Sigmoid colon (tissue), 7 donors: Measurements from ENCODE around the gene PRKAG2. TPM values are rescaled to one million over a fixed set of nuclear protein-coding genes. Genes with fewer than 3 reads are reported as not detected.

Experiments
- DNase-seq: peaks from one replicate; pipeline ENCODE4 v3.0.0-alpha.2; 2019
- H3K27ac ChIP-seq, 4 donors: fragments of 200-600 bp; sonication (generic); one replicate each; pipeline ENCODE4 v1.5.1; 2016 to 2019; ENCODE audit warnings: mild to moderate bottlenecking in 1 of 4
- H3K27me3 ChIP-seq, 3 donors: fragments of 200-600 bp; sonication (generic); one replicate each; pipeline ENCODE4 v1.5.1; 2019; ENCODE audit warnings: mild to moderate bottlenecking in 1 of 3
- H3K36me3 ChIP-seq, 4 donors: fragments of 200-600 bp; sonication (generic); one replicate each; pipeline ENCODE4 v1.5.1; 2016 to 2019
- H3K4me1 ChIP-seq, 4 donors: fragments of 200-600 bp; sonication (generic); one replicate each; pipeline ENCODE4 v1.5.1; 2017 to 2019
- H3K4me3 ChIP-seq, 4 donors: fragments of 200-600 bp; sonication (generic); one replicate each; pipeline ENCODE4 v1.5.1; 2017 to 2019; ENCODE audit warnings: mild to moderate bottlenecking in 2 of 4, moderate library complexity in 1 of 4
- H3K9me3 ChIP-seq, 4 donors: fragments of 200-600 bp in 3 of 4; sonication (generic) in 3 of 4; one replicate each; pipeline versions ENCODE4 v1.5.1 to v1.6.1; 2013 to 2019
- EP300 ChIP-seq, 4 donors: sonication (generic); formaldehyde crosslinking; IDR thresholded peaks; one replicate each; pipeline ENCODE4 v1.6.1; 2017; ENCODE audit warnings: antibody characterized with exemption in 4 of 4
- POLR2A ChIP-seq, 2 donors: fragments of 450-650 bp; IDR thresholded peaks; one replicate each; pipeline ENCODE4 v1.6.1; 2016; ENCODE audit warnings: antibody characterized with exemption in 2 of 2, mild to moderate bottlenecking in 2 of 2, moderate library complexity in 2 of 2
- POLR2AphosphoS5 ChIP-seq, 4 donors: sonication (generic); formaldehyde crosslinking; IDR thresholded peaks; one replicate each; pipeline ENCODE4 v1.6.1; 2017; ENCODE audit warnings: antibody characterized with exemption in 4 of 4
- WGBS, 2 donors: extraction: QIAGEN DNeasy Blood & Tissue Kit; methylation state at CpG; one replicate each; pipeline ENCODE4 v1.1.7; 2013; 5-methylcytosine and 5-hydroxymethylcytosine counted together
- intact Hi-C: fragments of 100-400 bp; cut with DNase I; formaldehyde crosslinking; loops from one replicate; pipeline ENCODE4 v1.15.1; 2023
- polyA plus RNA-seq, 3 donors: library from polyadenylated mRNA; stranded (reverse); fragments of 200-250 nt; gene quantifications; one replicate each; pipeline ENCODE4 v1.2.3, GENCODE V29; 2013
- total RNA-seq, 4 donors: library from RNA; depleted of rRNA; stranded (reverse); fragments of >200 nt; gene quantifications; one replicate each; pipeline ENCODE4 v1.1.0, GENCODE V29; 2016
- TF ChIP-seq, protein P1 (sequence below), 4 experiments: fragments of 450-650 bp in 3 of 4; fragments of 200-600 bp in 1 of 4; IDR thresholded peaks; one replicate each; pipeline ENCODE4 v1.5.1; 2016 to 2019; ENCODE audit warnings: antibody characterized with exemption in 4 of 4, mild to moderate bottlenecking in 3 of 4, moderate library complexity in 2 of 4
- donor health status: healthy with polysubstance abuse.
- donor health status: Bipolar disorder and iron deficiency.
- donor health status: healthy.

The PRKAG2 gene
- total and polyA plus RNA-seq, 7 donors = 19.2 to 51.2 (median 37.1) TPM

GRCh38 chr7:151804756-151805155 is 72.2 kb downstream of the PRKAG2 start:
- 96 to 97% methylated on average over 9 of the region's 9 CpGs for WGBS, 2 donors
- intact Hi-C loops = no loop called here
- no peaks in the 10 kb centered on the region for H3K36me3 ChIP-seq
- H3K9me3 ChIP-seq = no peaks in the 10 kb centered on the region
- no peaks in the 10 kb centered on the region for H3K27me3 ChIP-seq
- no peak overlapping the region for H3K27ac ChIP-seq
- no peak for DNase-seq
- TF ChIP-seq POLR2A (IDR thresholded peaks at IDR 0.05) (no peak), POLR2AphosphoS5 (IDR thresholded peaks at IDR 0.05) (no peak), EP300 (IDR thresholded peaks at IDR 0.05) (no peak)
- TF ChIP-seq, protein P1, sequence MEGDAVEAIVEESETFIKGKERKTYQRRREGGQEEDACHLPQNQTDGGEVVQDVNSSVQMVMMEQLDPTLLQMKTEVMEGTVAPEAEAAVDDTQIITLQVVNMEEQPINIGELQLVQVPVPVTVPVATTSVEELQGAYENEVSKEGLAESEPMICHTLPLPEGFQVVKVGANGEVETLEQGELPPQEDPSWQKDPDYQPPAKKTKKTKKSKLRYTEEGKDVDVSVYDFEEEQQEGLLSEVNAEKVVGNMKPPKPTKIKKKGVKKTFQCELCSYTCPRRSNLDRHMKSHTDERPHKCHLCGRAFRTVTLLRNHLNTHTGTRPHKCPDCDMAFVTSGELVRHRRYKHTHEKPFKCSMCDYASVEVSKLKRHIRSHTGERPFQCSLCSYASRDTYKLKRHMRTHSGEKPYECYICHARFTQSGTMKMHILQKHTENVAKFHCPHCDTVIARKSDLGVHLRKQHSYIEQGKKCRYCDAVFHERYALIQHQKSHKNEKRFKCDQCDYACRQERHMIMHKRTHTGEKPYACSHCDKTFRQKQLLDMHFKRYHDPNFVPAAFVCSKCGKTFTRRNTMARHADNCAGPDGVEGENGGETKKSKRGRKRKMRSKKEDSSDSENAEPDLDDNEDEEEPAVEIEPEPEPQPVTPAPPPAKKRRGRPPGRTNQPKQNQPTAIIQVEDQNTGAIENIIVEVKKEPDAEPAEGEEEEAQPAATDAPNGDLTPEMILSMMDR (IDR thresholded peaks at IDR 0.05) = no peak
- no peaks in the 10 kb centered on the region for H3K4me1 ChIP-seq
- H3K4me3 ChIP-seq = no peak overlapping the region

- H3K36me3 ChIP-seq = no peaks in the 10 kb centered on the region
- no peaks in the 10 kb centered on the region for H3K9me3 ChIP-seq
- no peak overlapping the region for H3K4me3 ChIP-seq
- 82 to 92% methylated on average over 8 of the region's 8 CpGs for WGBS, 2 donors
- no peaks in the 10 kb centered on the region for H3K27me3 ChIP-seq
- DNase-seq = no peak
- H3K4me1 ChIP-seq = no peaks in the 10 kb centered on the region
- TF ChIP-seq POLR2AphosphoS5 (IDR thresholded peaks at IDR 0.05) (no peak), EP300 (IDR thresholded peaks at IDR 0.05) (no peak), POLR2A (IDR thresholded peaks at IDR 0.05) (no peak)
- TF ChIP-seq, protein P1 (IDR thresholded peaks at IDR 0.05) = no peak
- intact Hi-C loops = no loop called here
- no peak overlapping the region for H3K27ac ChIP-seq
Measured at GRCh38 chr7:151803841-151804240, 73.1 kb downstream of the PRKAG2 start.

DNA sequence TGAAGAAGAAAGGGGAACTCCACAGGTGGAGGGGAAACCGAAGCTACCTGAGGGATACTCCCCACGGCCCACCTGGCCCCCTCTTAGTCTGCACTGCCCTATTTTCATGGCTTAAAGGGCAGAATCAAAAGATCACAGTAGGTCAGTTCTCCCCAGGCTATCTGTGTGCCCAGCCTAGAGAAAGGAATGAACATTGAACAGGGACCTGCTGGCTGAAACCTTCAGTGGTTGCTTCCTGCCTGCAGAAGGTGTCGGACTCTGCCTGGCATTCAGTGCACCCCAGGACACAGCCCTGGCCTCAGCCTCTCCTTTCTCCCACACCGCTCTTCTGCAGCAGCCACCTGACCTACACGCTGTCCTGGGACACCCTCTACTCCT is 74.5 kb downstream of the PRKAG2 start:
- Histone ChIP-seq H3K4me1 (peaks cover 0 to 7% (median 1%) of the 10 kb centered on the region in 4 donors), H3K27ac (no peak overlapping the region), H3K9me3 (no peaks in the 10 kb centered on the region), H3K36me3 (no peaks in the 10 kb centered on the region), H3K4me3 (no peak overlapping the region), H3K27me3 (no peaks in the 10 kb centered on the region)
- intact Hi-C loops = no loop called here
- 87 to 95% methylated on average over 5 of the region's 5 CpGs for WGBS, 2 donors
- no peak for TF ChIP-seq EP300 (IDR thresholded peaks at IDR 0.05)
- TF ChIP-seq, protein P1 (IDR thresholded peaks at IDR 0.05) = no peak
- TF ChIP-seq POLR2AphosphoS5 (IDR thresholded peaks at IDR 0.05) = no peak
- TF ChIP-seq POLR2A (IDR thresholded peaks at IDR 0.05) = no peak
- no peak for DNase-seq

GRCh38 chr7:151801782-151802468 is 75.0 kb downstream of the PRKAG2 start:
- intact Hi-C loops = no loop called here
- WGBS, 2 donors = 60 to 80% methylated on average over 15 of the region's 15 CpGs
- no peaks in the 10 kb centered on the region for H3K27me3 ChIP-seq
- DNase-seq = no peak
- no peak overlapping the region for H3K4me3 ChIP-seq
- H3K36me3 ChIP-seq = no peaks in the 10 kb centered on the region
- no peak for TF ChIP-seq EP300 (IDR thresholded peaks at IDR 0.05)
- TF ChIP-seq POLR2AphosphoS5 (IDR thresholded peaks at IDR 0.05) = no peak
- TF ChIP-seq, protein P1 (IDR thresholded peaks at IDR 0.05) = no peak
- no peak for TF ChIP-seq POLR2A (IDR thresholded peaks at IDR 0.05)
- H3K27ac ChIP-seq = no peak overlapping the region
- H3K4me1 ChIP-seq = peaks cover 0 to 12% (median 7%) of the 10 kb centered on the region in 4 donors
- no peaks in the 10 kb centered on the region for H3K9me3 ChIP-seq

DNA sequence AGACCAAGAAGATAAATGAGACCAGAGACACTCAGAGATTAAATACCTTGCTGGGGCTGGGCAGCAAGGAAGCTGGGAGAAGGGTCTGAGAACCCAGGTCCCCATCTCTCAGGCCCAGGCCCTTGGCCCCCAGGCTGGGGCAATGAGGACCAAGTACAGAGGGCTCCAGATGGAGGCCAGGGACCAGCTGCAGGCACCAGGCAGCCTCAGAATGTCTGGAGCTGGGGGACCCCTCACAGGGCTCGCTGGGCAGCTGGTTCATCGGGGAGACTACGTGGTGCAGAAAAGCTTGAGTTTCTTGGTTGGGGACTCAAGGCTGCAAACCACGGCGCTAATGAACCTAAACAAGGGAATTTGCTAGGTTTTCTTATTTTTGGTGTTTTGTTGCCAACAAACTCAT is 75.6 kb downstream of the PRKAG2 start:
- Histone ChIP-seq H3K27me3 (no peaks in the 10 kb centered on the region), H3K36me3 (no peaks in the 10 kb centered on the region), H3K4me3 (no peak overlapping the region), H3K4me1 (peaks cover 0 to 18% (median 13%) of the 10 kb centered on the region in 4 donors), H3K9me3 (no peaks in the 10 kb centered on the region), H3K27ac (no peak overlapping the region)
- no peak for DNase-seq
- TF ChIP-seq, protein P1 (IDR thresholded peaks at IDR 0.05) = no peak
- TF ChIP-seq POLR2AphosphoS5 (IDR thresholded peaks at IDR 0.05) (no peak), EP300 (IDR thresholded peaks at IDR 0.05) (no peak), POLR2A (IDR thresholded peaks at IDR 0.05) (no peak)
- 97% methylated on average over 5 of the region's 5 CpGs for WGBS, 2 donors
- intact Hi-C loops = no loop called here
